Measurements from ENCODE around the gene PCDHA12.

- TF ChIP-seq CTCF (IDR thresholded peaks at IDR 0.05): no peak
- TF ChIP-seq POLR2A (IDR thresholded peaks at IDR 0.05): no peak
These were observed 46.8 kb upstream of the PCDHA12 start for GRCh38 chr5:140828362-140828737.
